SK-N-MC (cell line): ENCODE data around the gene ZNF358.
A peak's percentile ranks its signal among the peaks of the same experiment; 100 is the strongest.

Source experiments
- DNase-seq: peaks from one replicate; pipeline ENCODE4 v3.0.0-alpha.2; 2011; ENCODE audit warnings: low read depth, low spot score
- H3K27ac ChIP-seq: fragments of 200-600 bp; sonication (generic); 2 replicates; pipeline ENCODE4 v1.5.1; 2016; ENCODE audit warnings: mixed run types
- H3K36me3 ChIP-seq: fragments of 200-600 bp; sonication (generic); 2 replicates; pipeline ENCODE4 v1.6.1; 2017; ENCODE audit warnings: antibody characterized with exemption, low read length, mixed read lengths; ENCODE audit not compliant: insufficient read depth
- H3K4me3 ChIP-seq: fragments of 200-600 bp; sonication (generic); 2 replicates; pipeline ENCODE4 v1.5.1; 2016
- H3K9ac ChIP-seq: fragments of 200-600 bp; sonication (generic); 2 replicates; pipeline ENCODE4 v1.8.0; 2017; ENCODE audit warnings: mixed run types, mixed read lengths; ENCODE audit not compliant: insufficient read length
- H3K9me3 ChIP-seq: fragments of 200-600 bp; sonication (generic); 2 replicates; pipeline ENCODE4 v1.6.1; 2017; ENCODE audit warnings: low read depth, mild to moderate bottlenecking, antibody characterized with exemption, low read length, moderate library complexity, mixed read lengths
- EZH2 ChIP-seq: fragments of 200-600 bp; sonication (generic); IDR thresholded peaks from one replicate; pipeline ENCODE4 v1.6.1; 2017; ENCODE audit warnings: antibody characterized with exemption
- FOXP2 ChIP-seq: optimal IDR thresholded peaks from 2 replicates; pipeline ENCODE3; 2011; ENCODE audit warnings: mild to moderate bottlenecking, moderate library complexity; ENCODE audit not compliant: insufficient read depth; ENCODE audit errors: extremely low read length, control extremely low read depth
- POLR2AphosphoS5 ChIP-seq: IDR thresholded peaks from 2 replicates; pipeline ENCODE4 v1.6.1; 2012; ENCODE audit warnings: mild to moderate bottlenecking, low read depth, low read length, borderline replicate concordance

Gene ZNF358

GRCh38 chr19:7515645-7516151, at the start of gene ZNF358:
ZNF358 (plus strand) TSS chr19:7516103; CDS start chr19:7519243, 3,140 bp downstream.
- no peak for DNase-seq
- H3K9ac ChIP-seq: peak within 1 kb of the TSS; percentile 94
- H3K4me3 ChIP-seq: peak within 1 kb of the TSS; percentile 82
- TF ChIP-seq FOXP2 (no peak), EZH2 (no peak), POLR2AphosphoS5 (no peak)
- no peaks in the 10 kb centered on the region for H3K9me3 ChIP-seq
- H3K36me3 ChIP-seq: no peaks in the 10 kb centered on the region
- H3K27ac ChIP-seq: peak within 1 kb of the TSS; percentile 29

GRCh38 chr19:7467009-7467989, 48.6 kb upstream of the ZNF358 start:
- TF ChIP-seq EZH2: no peak
- no peak for TF ChIP-seq FOXP2
- TF ChIP-seq POLR2AphosphoS5: no peak
- no peaks in the 10 kb centered on the region for H3K9me3 ChIP-seq
- H3K4me3 ChIP-seq: no peak overlapping the region
- H3K36me3 ChIP-seq: no peaks in the 10 kb centered on the region; the same call in 1 of the 2 replicates
- no peak for DNase-seq
- no peak overlapping the region for H3K9ac ChIP-seq
- no peak overlapping the region for H3K27ac ChIP-seq

GRCh38 chr19:7468840-7469239, 47.1 kb upstream of the ZNF358 start:
- H3K36me3 ChIP-seq: no peaks in the 10 kb centered on the region
- H3K4me3 ChIP-seq: no peak overlapping the region
- no peak overlapping the region for H3K27ac ChIP-seq
- H3K9me3 ChIP-seq: no peaks in the 10 kb centered on the region
- no peak for TF ChIP-seq FOXP2
- TF ChIP-seq POLR2AphosphoS5: no peak
- TF ChIP-seq EZH2: no peak
- no peak for DNase-seq
- no peak overlapping the region for H3K9ac ChIP-seq

GRCh38 chr19:7469669-7470285, 46.1 kb upstream of the ZNF358 start:
- DNase-seq: no peak
- H3K27ac ChIP-seq: no peak overlapping the region
- no peaks in the 10 kb centered on the region for H3K9me3 ChIP-seq
- no peak overlapping the region for H3K4me3 ChIP-seq
- no peaks in the 10 kb centered on the region for H3K36me3 ChIP-seq
- no peak for TF ChIP-seq POLR2AphosphoS5
- no peak for TF ChIP-seq EZH2
- TF ChIP-seq FOXP2: no peak
- H3K9ac ChIP-seq: no peak overlapping the region

DNA sequence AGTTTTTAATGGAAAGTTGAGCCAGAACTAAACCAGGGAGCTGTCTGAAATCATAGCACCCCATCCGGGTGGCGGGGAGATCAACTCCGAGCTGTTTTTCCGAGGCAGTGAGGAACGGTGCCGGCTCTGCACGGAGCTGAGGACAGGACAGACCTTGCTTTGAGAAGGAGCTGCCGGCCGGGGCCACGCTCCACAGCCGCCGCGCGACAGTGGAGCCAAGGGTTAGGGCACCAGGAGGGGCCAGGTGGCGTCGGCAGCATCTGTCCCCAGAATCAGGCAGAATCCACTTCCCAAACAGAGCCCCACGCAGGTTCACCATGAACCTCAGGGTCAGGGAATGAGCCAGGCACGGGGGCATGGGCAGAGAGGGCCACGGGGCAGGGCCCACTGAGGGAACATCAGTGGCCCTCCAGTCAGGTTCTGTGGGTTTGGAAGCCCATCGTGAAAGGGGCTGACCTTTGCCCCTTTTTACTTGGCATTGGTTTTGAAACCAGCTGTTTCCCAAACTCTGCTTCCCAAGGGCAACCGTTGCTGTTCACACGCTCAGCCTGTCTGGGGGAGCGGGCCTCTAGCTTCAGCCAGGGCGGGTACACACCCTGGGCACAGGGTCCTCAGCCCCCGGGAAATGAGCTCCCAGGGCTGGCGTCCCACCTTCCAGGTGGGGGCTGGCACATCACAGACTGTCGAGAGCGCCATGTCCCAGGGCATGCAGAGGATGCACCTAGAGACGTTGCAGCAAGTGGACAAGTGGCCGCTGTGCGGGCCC, 45.2 kb upstream of the ZNF358 start:
- H3K4me3 ChIP-seq: no peak overlapping the region
- no peak overlapping the region for H3K27ac ChIP-seq
- DNase-seq: no peak
- H3K9me3 ChIP-seq: no peaks in the 10 kb centered on the region
- H3K9ac ChIP-seq: no peak overlapping the region
- TF ChIP-seq FOXP2: no peak
- no peak for TF ChIP-seq POLR2AphosphoS5
- no peak for TF ChIP-seq EZH2
- no peaks in the 10 kb centered on the region for H3K36me3 ChIP-seq

DNA sequence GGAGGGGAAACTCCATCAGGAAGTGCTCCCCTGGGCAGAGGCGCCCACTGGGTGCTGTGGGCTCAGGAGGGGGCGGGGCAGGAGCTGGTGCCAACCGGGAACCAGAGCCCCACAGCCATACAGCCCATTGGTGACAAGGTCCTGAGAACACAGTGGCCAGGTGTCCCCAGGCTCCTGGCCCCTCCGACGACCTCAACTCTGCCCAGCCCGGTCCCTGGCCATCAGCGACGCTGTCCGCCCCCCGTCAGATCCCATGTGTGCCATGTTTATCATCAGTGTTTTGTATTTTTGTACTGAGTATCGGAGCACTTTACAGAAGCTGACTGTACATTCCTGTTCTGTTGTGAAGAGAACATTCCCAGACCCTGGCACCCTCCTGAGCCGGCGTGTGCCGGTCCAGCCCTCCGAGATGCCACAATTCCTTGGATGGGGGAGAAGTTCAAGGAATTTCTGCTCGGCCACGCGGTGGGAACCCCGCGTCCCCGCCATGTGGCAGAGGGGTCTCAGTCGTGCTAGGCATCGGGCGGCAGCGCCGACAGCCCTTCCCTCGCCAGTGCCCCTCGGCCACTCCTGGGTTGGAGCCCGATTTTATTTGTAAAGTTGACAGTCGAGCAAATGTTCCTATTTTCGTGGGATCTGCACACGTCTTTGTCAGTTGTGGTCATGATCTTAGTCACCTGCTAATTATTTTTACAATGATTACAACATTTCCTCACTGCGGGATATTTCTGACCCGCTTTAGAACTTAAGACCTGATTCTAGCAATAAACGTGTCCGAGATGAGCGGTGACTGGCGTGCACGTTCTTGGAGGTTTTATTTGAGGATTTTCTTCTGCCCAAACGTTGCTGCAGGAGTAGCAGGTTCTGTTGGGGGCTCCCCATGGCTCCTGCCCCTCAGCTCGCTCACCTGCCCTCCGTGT, 43.9 kb upstream of the ZNF358 start:
- H3K27ac ChIP-seq: no peak overlapping the region
- H3K36me3 ChIP-seq: no peaks in the 10 kb centered on the region
- H3K9me3 ChIP-seq: no peaks in the 10 kb centered on the region
- H3K9ac ChIP-seq: no peak overlapping the region
- TF ChIP-seq EZH2 (no peak), FOXP2 (no peak), POLR2AphosphoS5 (no peak)
- no peak overlapping the region for H3K4me3 ChIP-seq
- no peak for DNase-seq

DNA sequence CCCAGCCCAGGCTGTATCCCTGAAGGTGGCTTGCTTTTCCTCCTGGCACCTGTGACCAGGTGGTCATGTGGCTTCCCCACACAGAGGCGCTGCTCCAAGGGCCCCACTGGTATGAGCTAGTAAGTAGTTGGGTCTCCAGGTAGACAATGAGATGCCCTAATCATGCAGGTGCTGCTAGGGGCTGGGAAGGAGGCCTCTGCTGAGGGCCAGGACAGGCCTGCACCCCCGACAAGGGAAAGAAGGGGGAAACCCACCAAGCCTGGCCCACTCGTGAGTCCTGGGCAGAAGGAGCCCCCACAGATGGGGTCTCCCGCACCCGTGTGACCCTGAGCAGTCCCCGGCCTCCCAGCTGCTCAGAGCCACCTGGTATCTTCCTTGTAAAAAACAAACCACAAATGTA, 40.2 kb upstream of the ZNF358 start:
- TF ChIP-seq POLR2AphosphoS5 (no peak), FOXP2 (no peak), EZH2 (no peak)
- Histone ChIP-seq H3K27ac (no peak overlapping the region), H3K9me3 (no peaks in the 10 kb centered on the region), H3K4me3 (no peak overlapping the region), H3K36me3 (no peaks in the 10 kb centered on the region), H3K9ac (no peak overlapping the region)
- DNase-seq: no peak
